Lower leg skin (tissue), 4 donors: ENCODE measurements around the gene ALG1L2. TPM values are rescaled to one million over a fixed set of nuclear protein-coding genes. Genes with fewer than 3 reads are reported as not detected.
"Not testable (repeated sequence)": the region's sequence is repeated elsewhere in the genome, so short reads cannot be mapped to it uniquely, and the experiment has no call there.

Experiments used
- DNase-seq, 2 donors: peaks; one replicate each; pipeline ENCODE4 v3.0.0-alpha.2; 2019; ENCODE audit warnings: low spot score in 2 of 2
- H3K4me3 ChIP-seq: fragments of 200-600 bp; sonication (generic); 2 replicates; pipeline ENCODE4 v1.5.1; 2017; ENCODE audit warnings: mild to moderate bottlenecking, low read depth; ENCODE audit not compliant: poor library complexity, severe bottlenecking
- POLR2A ChIP-seq, 2 donors: fragments of 450-650 bp; IDR thresholded peaks; one replicate each; pipeline ENCODE4 v1.6.1; 2016 to 2017; ENCODE audit warnings: antibody characterized with exemption in 2 of 2, mild to moderate bottlenecking in 1 of 2, moderate library complexity in 1 of 2
- WGBS, 2 donors: methylation state at CpG; one replicate each; pipeline ENCODE4 v1.1.5; 2018; 5-methylcytosine and 5-hydroxymethylcytosine counted together
- intact Hi-C: fragments of 100-400 bp; cut with DNase I; formaldehyde crosslinking; loops from one replicate; pipeline ENCODE4 v1.15.0; 2023; ENCODE audit warnings: low total_unique reads
- total RNA-seq, 4 donors: library from RNA; depleted of rRNA; stranded (reverse); fragments of >200 nt; gene quantifications; one replicate each; pipeline ENCODE4 v1.1.0, GENCODE V29; 2016
- TF ChIP-seq, protein P1 (sequence below), 3 donors: fragments of 450-650 bp; IDR thresholded peaks; one replicate each; pipeline ENCODE4 v1.5.1; 2016; ENCODE audit warnings: antibody characterized with exemption in 3 of 3, mild to moderate bottlenecking in 3 of 3, moderate library complexity in 2 of 3

ALG1L2 gene, protein sequence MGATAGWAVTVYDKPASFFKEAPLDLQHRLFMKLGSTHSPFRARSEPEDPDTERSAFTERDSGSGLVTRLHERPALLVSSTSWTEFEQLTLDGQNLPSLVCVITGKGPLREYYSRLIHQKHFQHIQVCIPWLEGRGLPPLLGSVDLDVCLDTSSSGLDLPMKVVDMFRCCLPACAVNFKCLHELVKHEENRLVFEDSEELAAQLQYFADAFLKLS
- not detected for total RNA-seq

- TF ChIP-seq POLR2A (IDR thresholded peaks at IDR 0.05), result no peak
- TF ChIP-seq, protein P1, sequence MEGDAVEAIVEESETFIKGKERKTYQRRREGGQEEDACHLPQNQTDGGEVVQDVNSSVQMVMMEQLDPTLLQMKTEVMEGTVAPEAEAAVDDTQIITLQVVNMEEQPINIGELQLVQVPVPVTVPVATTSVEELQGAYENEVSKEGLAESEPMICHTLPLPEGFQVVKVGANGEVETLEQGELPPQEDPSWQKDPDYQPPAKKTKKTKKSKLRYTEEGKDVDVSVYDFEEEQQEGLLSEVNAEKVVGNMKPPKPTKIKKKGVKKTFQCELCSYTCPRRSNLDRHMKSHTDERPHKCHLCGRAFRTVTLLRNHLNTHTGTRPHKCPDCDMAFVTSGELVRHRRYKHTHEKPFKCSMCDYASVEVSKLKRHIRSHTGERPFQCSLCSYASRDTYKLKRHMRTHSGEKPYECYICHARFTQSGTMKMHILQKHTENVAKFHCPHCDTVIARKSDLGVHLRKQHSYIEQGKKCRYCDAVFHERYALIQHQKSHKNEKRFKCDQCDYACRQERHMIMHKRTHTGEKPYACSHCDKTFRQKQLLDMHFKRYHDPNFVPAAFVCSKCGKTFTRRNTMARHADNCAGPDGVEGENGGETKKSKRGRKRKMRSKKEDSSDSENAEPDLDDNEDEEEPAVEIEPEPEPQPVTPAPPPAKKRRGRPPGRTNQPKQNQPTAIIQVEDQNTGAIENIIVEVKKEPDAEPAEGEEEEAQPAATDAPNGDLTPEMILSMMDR (IDR thresholded peaks at IDR 0.05), result no peak
- WGBS, 2 donors, result 35 to 37% methylated on average over 7 of the region's 7 CpGs
- no peak within 1 kb of the TSS for H3K4me3 ChIP-seq
- intact Hi-C loops, result no loop called here
- no peak for DNase-seq
These were observed at the start of gene ALG1L2 for GRCh38 chr3:130081351-130081881. TSS of gene ALG1L2 (plus strand) at chr3:130081831. CDS start at chr3:130082017, 186 bp downstream.

DNA sequence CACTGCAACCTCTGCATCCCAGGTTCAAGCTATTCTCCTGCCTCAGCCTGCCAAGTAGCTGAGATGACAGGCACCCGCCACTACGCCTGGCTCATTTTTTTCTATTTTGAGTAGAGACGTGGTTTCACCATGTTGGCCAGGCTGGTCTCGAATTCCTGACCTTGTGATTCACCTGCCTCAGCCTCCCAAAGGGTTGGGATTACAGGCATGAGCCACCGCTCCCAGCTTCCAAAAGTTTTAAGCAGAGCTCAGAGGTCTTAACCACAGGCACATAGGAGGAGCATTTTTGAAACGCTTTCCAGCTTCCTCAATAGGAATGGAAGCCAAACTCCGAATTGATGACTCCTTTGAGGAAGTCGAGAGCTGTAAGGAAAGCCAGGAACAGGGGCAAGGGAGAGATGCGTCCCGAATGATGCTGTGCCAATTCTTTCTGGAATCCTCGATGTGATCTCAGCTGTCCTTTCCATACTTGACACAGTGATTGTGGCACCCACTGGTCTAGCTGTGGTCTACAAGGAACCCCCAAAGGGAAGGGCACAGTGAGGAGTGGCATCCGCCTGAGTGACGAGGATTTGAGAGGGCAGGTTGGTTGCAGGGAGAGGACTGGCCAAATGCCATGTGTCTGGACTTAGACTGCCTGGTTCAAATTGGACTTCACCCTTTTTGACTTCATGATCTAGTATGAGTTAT lies 44.4 kb upstream of the ALG1L2 start:
- 63 to 68% methylated on average over 13 of the region's 13 CpGs for WGBS, 2 donors
- H3K4me3 ChIP-seq, intact Hi-C loops: not testable (repeated sequence)
- DNase-seq, result peak in 1 of 2 donors; percentile 60

- 55 to 68% methylated on average over 3 of the region's 3 CpGs for WGBS, 2 donors
- intact Hi-C loops, result not testable (repeated sequence)
These were observed 38.9 kb upstream of the ALG1L2 start for GRCh38 chr3:130042736-130043135.

GRCh38 chr3:130043658-130044057 lies 38.0 kb upstream of the ALG1L2 start:
- DNase-seq, intact Hi-C loops, H3K4me3 ChIP-seq: not testable (repeated sequence)
- 69 to 71% methylated on average over 6 of the region's 6 CpGs for WGBS, 2 donors

More at GRCh38 chr3:130042736-130043135, 38.9 kb upstream of the ALG1L2 start:
- DNase-seq, result peak in 1 of 2 donors; percentile 53
- H3K4me3 ChIP-seq, result not testable (repeated sequence)

GRCh38 chr3:130044370-130044769 lies 37.3 kb upstream of the ALG1L2 start:
- TF ChIP-seq, protein P1 (IDR thresholded peaks at IDR 0.05), result no peak
- TF ChIP-seq POLR2A (IDR thresholded peaks at IDR 0.05), result no peak
- WGBS, 2 donors, result 81 to 94% methylated on average over 11 of the region's 11 CpGs
- no peak overlapping the region for H3K4me3 ChIP-seq
- intact Hi-C loops, result no loop called here
- peak in 1 of 2 donors; percentile 40 for DNase-seq

DNA sequence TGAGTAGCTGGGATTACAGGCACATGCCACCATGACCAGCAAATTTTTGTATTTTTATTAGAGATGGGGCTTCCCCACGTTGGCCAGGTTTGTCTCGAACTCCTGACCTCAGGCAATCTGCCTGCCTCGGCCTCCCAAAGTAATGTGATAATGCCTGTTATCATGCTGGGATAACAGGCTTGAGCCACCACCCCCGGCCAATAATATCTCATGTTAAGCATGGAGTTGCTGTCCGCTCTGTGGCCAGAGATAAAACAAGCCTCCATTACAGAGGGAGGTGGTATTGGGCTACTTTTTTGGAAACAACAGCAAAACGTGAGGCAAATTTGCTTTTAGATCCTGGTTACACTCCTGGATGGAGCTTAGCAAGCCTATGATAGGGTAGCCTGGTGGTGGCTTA lies 32.9 kb upstream of the ALG1L2 start:
- no peak for DNase-seq
- TF ChIP-seq, protein P1 (IDR thresholded peaks at IDR 0.05), result no peak
- H3K4me3 ChIP-seq, result no peak overlapping the region
- intact Hi-C loops, result no loop called here
- WGBS, 2 donors, result 73 to 90% methylated on average over 3 to 6 of the region's 6 CpGs

DNA sequence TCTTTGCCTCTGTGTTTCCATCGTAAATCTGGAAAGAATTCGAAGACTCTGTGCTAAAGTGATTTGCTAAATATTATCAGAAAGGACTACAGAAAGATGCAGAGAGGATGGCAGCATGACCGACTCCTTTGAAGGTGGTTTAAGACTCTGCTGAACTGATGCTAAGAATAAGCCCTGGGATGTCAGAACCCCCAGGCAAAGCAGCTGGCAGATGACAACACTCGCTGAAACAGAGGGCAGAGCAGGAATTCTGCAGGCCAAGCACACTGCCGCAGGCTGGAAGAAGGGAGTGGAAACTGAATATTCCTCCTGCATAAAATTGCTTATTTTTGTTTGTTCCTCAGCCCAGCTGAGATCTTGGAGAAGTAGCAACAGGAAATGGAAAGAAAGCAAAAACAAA lies 29.3 kb upstream of the ALG1L2 start:
- H3K4me3 ChIP-seq, DNase-seq, intact Hi-C loops: not testable (repeated sequence)
- WGBS, 2 donors, result 33 to 36% methylated on average over 5 of the region's 5 CpGs

DNA sequence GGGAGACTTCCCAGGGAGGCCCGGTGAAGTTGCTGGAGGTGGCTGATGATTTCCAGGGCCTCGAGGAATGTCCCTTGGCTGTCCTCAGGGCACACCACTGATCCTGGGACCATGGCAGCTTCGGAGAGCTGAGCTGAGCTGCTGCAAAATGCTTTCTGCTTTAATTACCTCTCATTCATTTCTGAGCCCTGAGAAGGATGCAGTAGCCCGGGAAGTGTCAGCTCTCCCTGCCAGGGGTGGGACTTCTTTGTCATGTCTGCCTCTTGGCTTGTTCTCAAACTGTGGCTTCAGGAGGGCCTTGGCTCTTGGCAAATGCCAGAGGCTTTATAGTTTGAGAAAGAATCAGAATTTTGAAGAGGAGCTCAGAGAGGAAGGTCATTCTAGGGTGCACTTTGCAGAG lies 28.7 kb upstream of the ALG1L2 start:
- WGBS, 2 donors, result 63% methylated on average over 1 of the region's 4 CpGs; no CpG with 5 or more reads in 1 of the 2 donors
- intact Hi-C loops, H3K4me3 ChIP-seq, DNase-seq: not testable (repeated sequence)

GRCh38 chr3:130057536-130058266 lies 23.9 kb upstream of the ALG1L2 start:
- H3K4me3 ChIP-seq, intact Hi-C loops, DNase-seq: not testable (repeated sequence)
- WGBS, 2 donors, result 84 to 89% methylated on average over 15 of the region's 15 CpGs

GRCh38 chr3:130058267-130058657 lies 23.4 kb upstream of the ALG1L2 start:
- DNase-seq, intact Hi-C loops, H3K4me3 ChIP-seq: not testable (repeated sequence)
- 68% methylated on average over 4 of the region's 4 CpGs; no CpG with 5 or more reads in 1 of the 2 donors for WGBS, 2 donors

DNA sequence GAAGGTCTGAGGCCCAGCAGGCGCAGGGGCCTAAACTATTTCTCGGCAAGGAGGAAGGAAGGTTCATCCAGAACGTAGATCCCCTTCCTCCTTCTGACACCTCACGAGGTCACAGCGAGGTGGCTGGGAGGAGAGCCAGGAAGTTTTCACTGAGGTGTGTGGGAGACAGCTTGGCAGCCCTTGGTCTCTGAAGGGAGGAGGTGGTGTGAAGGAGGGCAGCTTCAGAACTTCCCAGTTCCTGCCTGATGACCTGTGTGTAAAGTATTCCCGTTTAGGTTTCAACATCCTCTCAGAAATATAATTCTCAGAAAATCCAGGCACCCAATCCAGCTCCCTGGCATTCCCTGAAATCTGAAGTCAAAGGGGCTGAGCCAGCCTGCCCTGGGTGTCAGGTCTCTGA lies 22.9 kb upstream of the ALG1L2 start:
- DNase-seq, result not testable (repeated sequence)

More for the DNA sequence above, 22.9 kb upstream of the ALG1L2 start:
- H3K4me3 ChIP-seq, intact Hi-C loops: not testable (repeated sequence)
- 38% methylated on average over 5 of the region's 6 CpGs; no CpG with 5 or more reads in 1 of the 2 donors for WGBS, 2 donors
